ENCODE measurements around the gene DCN.
"Not testable (repeated sequence)": the region's sequence is repeated elsewhere in the genome, so short reads cannot be mapped to it uniquely, and the experiment has no call there.

Gene DCN

GRCh38 chr12:91182636-91183455 lies at the start of gene DCN:
DCN (minus strand) TSS chr12:91182817; CDS start chr12:91178552, 4,265 bp downstream.
- TF ChIP-seq ZNF274 (IDR thresholded peaks at IDR 0.05; ENCODE audit: low read depth, low read length), result no peak
- H3K4me3 ChIP-seq (ENCODE audit: low read length), result no peak within 1 kb of the TSS

GRCh38 chr12:91230841-91231240 lies 48.2 kb upstream of the DCN start:
- H3K4me3 ChIP-seq (ENCODE audit: low read length), result no peak overlapping the region
- TF ChIP-seq ZNF274 (IDR thresholded peaks at IDR 0.05; ENCODE audit: low read depth, low read length), result no peak

- TF ChIP-seq ZNF274 (IDR thresholded peaks at IDR 0.05; ENCODE audit: low read depth, low read length), result no peak
- no peak overlapping the region for H3K4me3 ChIP-seq (ENCODE audit: low read length)
Observed at GRCh38 chr12:91226951-91227350, 44.3 kb upstream of the DCN start.

- TF ChIP-seq ZNF274 (IDR thresholded peaks at IDR 0.05; ENCODE audit: low read depth, low read length), result no peak
- no peak overlapping the region for H3K4me3 ChIP-seq (ENCODE audit: low read length)
Observed at GRCh38 chr12:91225316-91225715, 42.7 kb upstream of the DCN start.

- TF ChIP-seq ZNF274 (IDR thresholded peaks at IDR 0.05; ENCODE audit: low read depth, low read length), result no peak
- no peak overlapping the region for H3K4me3 ChIP-seq (ENCODE audit: low read length)
Observed at GRCh38 chr12:91224401-91224800, 41.8 kb upstream of the DCN start.

GRCh38 chr12:91222746-91223145 lies 40.1 kb upstream of the DCN start:
- H3K4me3 ChIP-seq (ENCODE audit: low read length), result no peak overlapping the region
- TF ChIP-seq ZNF274 (IDR thresholded peaks at IDR 0.05; ENCODE audit: low read depth, low read length), result no peak

- no peak for TF ChIP-seq ZNF274 (IDR thresholded peaks at IDR 0.05; ENCODE audit: low read depth, low read length)
Observed at GRCh38 chr12:91219919-91220318, 37.3 kb upstream of the DCN start.

GRCh38 chr12:91219511-91219910 lies 36.9 kb upstream of the DCN start:
- TF ChIP-seq ZNF274 (IDR thresholded peaks at IDR 0.05; ENCODE audit: low read depth, low read length), result no peak
- no peak overlapping the region for H3K4me3 ChIP-seq (ENCODE audit: low read length)

More at GRCh38 chr12:91219919-91220318, 37.3 kb upstream of the DCN start:
- H3K4me3 ChIP-seq (ENCODE audit: low read length), result no peak overlapping the region

GRCh38 chr12:91216871-91217270 lies 34.3 kb upstream of the DCN start:
- no peak overlapping the region for H3K4me3 ChIP-seq (ENCODE audit: low read length)
- TF ChIP-seq ZNF274 (IDR thresholded peaks at IDR 0.05; ENCODE audit: low read depth, low read length), result no peak

- H3K4me3 ChIP-seq (ENCODE audit: low read length), result no peak overlapping the region
- TF ChIP-seq ZNF274 (IDR thresholded peaks at IDR 0.05; ENCODE audit: low read depth, low read length), result no peak
Observed at GRCh38 chr12:91215940-91216454, 33.4 kb upstream of the DCN start.

- TF ChIP-seq ZNF274 (IDR thresholded peaks at IDR 0.05; ENCODE audit: low read depth, low read length), result no peak
- H3K4me3 ChIP-seq (ENCODE audit: low read length), result no peak overlapping the region
Observed at GRCh38 chr12:91211866-91212265, 29.2 kb upstream of the DCN start.

GRCh38 chr12:91210618-91211017 lies 28.0 kb upstream of the DCN start:
- no peak for TF ChIP-seq ZNF274 (IDR thresholded peaks at IDR 0.05; ENCODE audit: low read depth, low read length)
- H3K4me3 ChIP-seq (ENCODE audit: low read length), result no peak overlapping the region

- no peak for TF ChIP-seq ZNF274 (IDR thresholded peaks at IDR 0.05; ENCODE audit: low read depth, low read length)
- H3K4me3 ChIP-seq (ENCODE audit: low read length), result no peak overlapping the region
Observed at GRCh38 chr12:91210144-91210543, 27.5 kb upstream of the DCN start.

- not testable (repeated sequence) for H3K4me3 ChIP-seq (ENCODE audit: low read length)
Observed at GRCh38 chr12:91207301-91207700, 24.7 kb upstream of the DCN start.

- TF ChIP-seq ZNF274 (IDR thresholded peaks at IDR 0.05; ENCODE audit: low read depth, low read length), result no peak
- no peak overlapping the region for H3K4me3 ChIP-seq (ENCODE audit: low read length)
Observed at GRCh38 chr12:91205811-91206210, 23.2 kb upstream of the DCN start.
